Measurements from ENCODE around the gene ERFL.

DNA sequence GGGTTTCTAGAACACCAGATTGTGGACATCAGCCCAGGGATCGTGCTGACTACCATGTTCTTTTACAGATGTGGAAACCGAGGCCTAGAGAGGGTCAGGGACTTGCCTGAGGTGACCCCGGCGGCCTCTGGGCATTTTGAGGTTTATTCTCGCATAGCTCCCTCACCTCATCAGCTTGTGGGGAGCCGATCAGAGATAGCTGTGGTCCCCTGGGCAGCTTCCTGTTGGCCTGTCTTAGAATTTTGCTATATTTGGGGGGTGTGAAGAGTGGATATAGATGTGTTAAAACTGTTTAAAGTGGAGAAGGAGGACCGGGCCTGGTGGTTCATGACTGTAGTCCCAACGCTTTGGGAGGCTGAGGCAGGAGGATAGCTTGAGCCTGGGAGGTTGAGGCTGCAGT, 38.4 kb downstream of the ERFL start:
- no peak for TF ChIP-seq POLR2AphosphoS5 (IDR thresholded peaks at IDR 0.05; ENCODE audit: insufficient read depth in 1 of 2, low read depth in 1 of 2)
- TF ChIP-seq, protein P1, sequence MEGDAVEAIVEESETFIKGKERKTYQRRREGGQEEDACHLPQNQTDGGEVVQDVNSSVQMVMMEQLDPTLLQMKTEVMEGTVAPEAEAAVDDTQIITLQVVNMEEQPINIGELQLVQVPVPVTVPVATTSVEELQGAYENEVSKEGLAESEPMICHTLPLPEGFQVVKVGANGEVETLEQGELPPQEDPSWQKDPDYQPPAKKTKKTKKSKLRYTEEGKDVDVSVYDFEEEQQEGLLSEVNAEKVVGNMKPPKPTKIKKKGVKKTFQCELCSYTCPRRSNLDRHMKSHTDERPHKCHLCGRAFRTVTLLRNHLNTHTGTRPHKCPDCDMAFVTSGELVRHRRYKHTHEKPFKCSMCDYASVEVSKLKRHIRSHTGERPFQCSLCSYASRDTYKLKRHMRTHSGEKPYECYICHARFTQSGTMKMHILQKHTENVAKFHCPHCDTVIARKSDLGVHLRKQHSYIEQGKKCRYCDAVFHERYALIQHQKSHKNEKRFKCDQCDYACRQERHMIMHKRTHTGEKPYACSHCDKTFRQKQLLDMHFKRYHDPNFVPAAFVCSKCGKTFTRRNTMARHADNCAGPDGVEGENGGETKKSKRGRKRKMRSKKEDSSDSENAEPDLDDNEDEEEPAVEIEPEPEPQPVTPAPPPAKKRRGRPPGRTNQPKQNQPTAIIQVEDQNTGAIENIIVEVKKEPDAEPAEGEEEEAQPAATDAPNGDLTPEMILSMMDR (IDR thresholded peaks at IDR 0.05): no peak
